Adrenal gland (tissue), 5 donors: ENCODE results near the gene KIF5A.

ENCODE experiments used
- POLR2A ChIP-seq, 2 donors: fragments of 450-650 bp; IDR thresholded peaks; one replicate each; pipeline ENCODE4 v1.6.1; 2017; ENCODE audit warnings: antibody characterized with exemption in 2 of 2, mild to moderate bottlenecking in 2 of 2, moderate library complexity in 1 of 2
- TF ChIP-seq, protein P1 (sequence below), 6 experiments: fragments of 450-650 bp in 4 of 6; fragments of 200-600 bp in 2 of 6; sonication (generic) in 1 of 6; IDR thresholded peaks; 1 replicate in 5 of 6; 2 replicates in 1 of 6; pipeline versions ENCODE4 v1.5.1 to v1.8.0; 2016 to 2021; ENCODE audit warnings: antibody characterized with exemption in 6 of 6, mild to moderate bottlenecking in 2 of 6, moderate library complexity in 1 of 6
- donor health status: DM: no; HTN: no; CAD: no.

DNA sequence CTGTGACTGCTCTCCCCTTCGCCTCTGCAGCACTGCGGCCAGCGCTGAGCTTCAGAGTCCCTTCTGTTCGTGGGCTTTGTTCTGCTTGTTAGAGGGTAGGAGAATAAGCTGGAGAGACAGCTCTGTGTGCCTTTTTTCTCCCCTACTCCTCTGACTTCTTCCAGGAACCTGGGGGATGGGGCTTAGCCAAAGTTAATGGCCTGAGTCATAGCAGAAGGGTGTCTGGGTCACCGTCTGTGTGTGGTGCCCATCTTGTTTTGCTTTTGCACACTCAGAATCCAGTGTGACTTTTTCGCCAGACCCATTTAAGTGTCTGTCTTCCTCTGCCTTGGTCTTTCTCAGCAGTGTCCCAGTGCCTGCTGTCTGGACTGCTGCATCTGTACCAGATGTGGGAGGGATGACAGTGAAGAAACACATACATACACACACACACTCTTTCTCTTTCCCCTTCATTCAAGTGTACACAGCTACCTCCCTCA, 3.0 kb downstream of the KIF5A start:
- TF ChIP-seq, protein P1, sequence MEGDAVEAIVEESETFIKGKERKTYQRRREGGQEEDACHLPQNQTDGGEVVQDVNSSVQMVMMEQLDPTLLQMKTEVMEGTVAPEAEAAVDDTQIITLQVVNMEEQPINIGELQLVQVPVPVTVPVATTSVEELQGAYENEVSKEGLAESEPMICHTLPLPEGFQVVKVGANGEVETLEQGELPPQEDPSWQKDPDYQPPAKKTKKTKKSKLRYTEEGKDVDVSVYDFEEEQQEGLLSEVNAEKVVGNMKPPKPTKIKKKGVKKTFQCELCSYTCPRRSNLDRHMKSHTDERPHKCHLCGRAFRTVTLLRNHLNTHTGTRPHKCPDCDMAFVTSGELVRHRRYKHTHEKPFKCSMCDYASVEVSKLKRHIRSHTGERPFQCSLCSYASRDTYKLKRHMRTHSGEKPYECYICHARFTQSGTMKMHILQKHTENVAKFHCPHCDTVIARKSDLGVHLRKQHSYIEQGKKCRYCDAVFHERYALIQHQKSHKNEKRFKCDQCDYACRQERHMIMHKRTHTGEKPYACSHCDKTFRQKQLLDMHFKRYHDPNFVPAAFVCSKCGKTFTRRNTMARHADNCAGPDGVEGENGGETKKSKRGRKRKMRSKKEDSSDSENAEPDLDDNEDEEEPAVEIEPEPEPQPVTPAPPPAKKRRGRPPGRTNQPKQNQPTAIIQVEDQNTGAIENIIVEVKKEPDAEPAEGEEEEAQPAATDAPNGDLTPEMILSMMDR (IDR thresholded peaks at IDR 0.05) = no peak
- no peak for TF ChIP-seq POLR2A (IDR thresholded peaks at IDR 0.05)
